ENCODE results near the gene CDC42EP5.
"Not testable (repeated sequence)": the region's sequence is repeated elsewhere in the genome, so short reads cannot be mapped to it uniquely, and the experiment has no call there.

The CDC42EP5 gene, protein sequence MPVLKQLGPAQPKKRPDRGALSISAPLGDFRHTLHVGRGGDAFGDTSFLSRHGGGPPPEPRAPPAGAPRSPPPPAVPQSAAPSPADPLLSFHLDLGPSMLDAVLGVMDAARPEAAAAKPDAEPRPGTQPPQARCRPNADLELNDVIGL

DNA sequence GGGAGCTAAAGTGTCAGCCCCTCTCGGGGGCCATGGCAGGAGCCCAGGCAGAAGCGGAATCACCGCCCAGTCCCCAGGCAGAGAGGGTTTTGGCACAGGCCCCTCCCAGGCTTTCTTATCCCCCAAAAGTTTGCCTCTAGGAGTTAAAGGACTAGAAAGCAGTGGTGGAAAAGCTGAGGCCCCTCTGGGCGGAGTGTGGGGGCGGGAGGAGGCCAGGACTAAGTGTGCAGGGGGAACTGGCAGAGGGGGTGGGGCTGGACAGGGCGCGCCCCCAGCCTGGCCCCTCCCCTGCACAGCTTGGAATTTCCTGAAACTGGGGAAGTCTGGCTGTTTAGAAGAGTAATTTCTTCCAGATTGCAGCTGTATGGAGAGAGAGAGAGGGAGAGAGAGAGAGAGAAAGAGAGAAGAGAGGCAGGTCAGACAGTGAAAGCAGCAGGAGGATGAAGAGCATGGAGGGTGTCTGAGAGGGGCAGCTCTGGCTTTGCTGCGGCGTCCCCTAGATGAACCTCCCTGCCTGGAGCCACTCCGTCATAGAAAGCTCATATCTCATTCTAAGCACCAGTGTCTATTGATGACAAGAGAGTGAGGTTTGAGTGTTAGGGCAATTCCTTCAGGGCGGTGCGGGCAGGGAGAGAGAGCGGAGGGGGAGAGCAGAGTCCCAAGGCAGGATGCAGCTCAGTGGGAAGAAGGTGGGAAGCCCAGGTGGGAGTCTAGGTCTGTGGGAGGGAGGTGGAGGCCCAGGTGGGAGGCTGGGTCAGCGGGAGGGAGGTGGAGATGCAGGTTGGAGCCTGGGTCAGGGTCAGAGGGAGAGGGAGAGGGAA lies at the start of gene CDC42EP5:
CDC42EP5 (minus strand) TSS at position 226 of the 821 bp plus-strand sequence. CDS start 7,749 bp downstream, outside the sequence.
- no peak for DNase-seq (ENCODE audit: low spot score)

DNA sequence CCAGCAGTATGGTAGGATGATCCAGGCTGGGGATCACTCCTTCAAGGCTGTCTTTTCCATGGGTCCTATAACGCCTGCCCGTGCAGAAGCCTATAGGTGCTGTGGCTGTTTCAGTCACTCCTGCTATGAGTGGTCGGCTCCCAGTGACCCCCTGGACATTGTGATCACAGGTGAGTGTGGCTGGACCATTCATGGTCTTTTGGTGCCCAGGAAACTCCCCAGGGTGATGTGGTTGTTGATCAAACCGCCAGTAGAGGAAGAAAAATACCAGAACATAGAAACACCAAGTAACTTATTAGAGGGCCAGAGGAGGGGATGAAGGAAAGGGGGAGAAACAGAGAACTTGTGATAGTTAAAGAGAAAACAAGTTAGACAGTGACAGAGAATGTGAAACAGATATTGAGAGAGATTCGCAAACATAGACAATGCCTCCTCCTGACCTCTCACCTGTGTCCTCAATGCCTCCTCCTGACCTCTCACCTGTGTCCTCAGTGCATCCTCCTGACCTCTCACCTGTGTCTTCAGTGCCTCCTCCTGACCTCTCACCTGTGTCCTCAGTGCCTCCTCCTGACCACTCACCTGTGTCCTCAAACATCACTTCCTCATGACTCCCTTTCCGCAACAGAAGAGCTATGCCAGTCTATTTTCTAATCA lies 48.9 kb upstream of the CDC42EP5 start:
- DNase-seq (ENCODE audit: low spot score): no peak

DNA sequence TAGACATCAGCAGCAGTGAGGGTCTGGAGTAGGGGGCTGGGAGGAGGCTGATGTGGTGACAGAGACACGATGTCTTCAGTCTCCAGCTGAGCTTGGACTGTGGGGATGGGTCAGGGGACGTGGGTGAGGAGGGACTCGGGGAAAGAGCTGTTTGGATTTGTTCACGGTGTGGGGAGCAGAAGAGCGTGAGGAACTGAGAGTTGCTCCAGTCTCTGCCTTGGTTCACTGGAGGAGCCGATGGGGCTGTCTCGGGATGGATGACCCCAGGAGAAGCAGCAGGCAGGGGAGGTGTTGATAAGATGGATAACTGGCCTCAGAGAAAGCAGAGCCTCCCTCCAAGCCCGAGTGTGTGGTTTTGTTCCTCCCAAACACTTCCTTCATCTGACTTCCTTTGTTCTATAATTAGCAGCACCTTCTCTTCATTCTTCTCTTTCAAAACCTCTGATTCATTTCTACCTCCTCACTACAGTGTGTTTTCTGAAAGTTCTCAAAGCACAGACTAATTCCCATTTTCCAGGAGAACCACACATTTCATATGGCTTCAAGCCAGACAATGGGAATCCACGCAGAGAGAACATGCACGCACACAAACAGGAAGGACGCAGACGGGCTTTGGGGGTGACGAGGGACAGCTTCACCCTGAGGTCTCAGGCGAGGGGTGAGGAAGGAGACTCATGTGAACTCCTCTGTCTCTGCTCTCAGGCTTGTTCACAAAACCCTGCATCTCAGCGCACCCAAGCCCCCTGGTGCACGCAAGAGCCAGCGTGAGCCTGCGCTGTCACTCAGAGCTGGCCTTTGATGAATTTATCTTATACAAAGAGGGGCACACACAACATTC lies 48.1 kb upstream of the CDC42EP5 start:
- no peak for DNase-seq (ENCODE audit: low spot score)

DNA sequence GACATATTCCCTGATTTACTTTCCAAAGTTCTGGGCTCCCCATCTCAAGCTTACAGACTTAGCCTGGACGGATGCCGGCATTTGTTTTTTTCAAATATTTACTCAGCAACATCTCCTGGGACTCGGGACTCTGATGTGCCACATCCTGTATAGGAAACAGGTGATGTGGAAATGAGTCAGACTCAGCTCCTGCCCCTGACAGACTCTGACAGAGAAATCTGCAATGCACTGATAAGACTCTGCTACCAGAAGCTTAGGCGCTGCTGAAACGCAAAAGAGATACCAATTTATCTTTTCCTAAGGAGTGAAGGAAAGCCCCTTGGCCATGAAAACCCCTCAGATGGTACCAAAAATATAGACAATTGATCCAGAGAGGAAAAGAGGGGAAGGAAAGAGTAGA lies 45.7 kb upstream of the CDC42EP5 start:
- DNase-seq (ENCODE audit: low spot score): no peak

DNA sequence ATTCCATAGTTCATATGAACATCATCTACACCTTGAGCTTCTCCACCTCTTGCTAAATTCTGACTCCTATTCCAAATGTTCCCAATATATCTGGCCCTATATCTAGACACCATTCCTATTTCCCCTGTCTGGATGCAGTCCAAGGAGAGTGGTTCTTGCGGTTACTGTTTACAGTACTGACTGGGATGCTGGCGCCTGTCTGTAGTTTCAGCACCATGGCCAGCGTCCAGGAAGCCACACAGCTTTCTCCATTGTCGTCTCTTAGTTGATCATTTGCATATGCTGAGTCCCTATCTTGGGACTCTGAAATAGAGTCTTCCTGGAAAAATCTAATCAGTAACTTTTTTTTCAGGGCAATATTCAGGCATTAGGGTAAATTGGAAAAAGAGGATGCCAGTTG lies 44.4 kb upstream of the CDC42EP5 start:
- peak; percentile 51 for DNase-seq (ENCODE audit: low spot score)

DNA sequence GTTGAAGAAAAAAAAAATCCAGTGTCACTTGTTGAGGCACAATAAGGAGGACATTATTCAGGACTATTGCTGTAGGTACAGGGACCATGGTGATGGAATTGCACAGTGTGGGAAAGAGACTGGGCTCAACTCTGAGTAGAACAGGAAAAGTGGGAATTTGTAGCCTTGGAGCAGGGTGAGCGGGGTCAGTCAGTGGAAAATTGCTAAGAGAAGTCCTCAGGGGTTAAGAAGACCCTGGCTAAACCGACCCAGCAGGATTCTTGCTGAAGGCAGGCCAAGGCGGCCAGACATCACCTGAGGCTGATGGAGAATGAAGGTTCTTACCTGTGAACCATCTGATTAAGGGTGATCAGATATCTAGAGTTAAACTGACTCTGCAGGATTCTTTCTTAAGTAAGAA lies 42.1 kb upstream of the CDC42EP5 start:
- DNase-seq (ENCODE audit: low spot score): no peak

DNA sequence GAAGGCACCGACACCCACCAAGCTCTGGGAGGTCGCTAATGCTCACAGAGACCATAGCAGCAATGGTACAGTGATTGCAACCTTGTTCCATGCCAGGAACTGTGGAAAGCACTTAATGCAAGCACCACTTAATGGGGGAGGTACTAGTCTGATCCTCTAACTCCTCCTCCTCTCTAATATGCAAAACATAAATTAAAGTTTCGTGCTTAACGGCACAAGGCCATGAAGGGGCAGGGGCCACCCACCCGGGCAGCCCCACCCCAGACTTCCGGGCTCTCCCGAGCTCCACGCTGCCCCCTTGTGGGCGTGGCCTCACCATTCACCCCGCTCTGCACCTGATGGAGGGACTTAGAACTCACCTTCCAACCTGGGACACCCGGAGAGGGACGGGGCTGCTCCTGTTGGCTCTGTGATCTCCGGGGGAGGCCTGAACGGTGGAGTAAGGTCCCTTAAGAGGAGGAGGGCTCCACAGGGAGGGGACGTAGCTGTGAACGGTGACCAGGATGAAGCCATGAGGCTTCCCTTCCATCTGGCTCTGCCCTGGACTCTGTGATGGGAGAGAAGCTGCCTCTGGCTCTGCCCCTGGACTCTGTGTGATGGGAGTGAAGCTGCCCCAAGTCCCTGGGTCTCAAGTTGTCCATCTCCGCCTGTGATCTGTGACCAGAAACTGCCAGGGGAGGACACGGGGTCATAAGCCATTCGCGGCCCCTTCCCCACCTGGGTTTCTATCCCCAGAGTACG lies 36.3 kb upstream of the CDC42EP5 start:
- not testable (repeated sequence) for DNase-seq (ENCODE audit: low spot score)

DNA sequence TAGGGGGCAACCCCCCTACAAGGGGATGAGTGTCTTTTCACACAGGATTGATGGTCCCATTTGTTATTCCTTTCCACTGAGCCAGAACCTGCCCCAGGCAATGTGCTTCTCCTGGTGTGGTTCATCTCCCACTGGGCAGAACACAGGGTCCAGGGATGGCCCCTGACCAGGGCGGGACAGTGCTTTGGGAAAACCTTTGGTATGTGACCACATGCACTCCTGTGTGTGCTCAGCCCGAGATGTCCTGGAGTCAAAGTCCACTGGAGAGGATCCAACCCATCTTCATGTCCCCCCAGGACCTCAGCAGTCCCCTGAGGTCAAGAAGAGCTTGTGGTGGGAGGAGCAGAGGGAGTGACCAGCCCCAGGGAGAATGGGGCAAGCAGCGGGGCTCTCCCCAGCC lies 35.4 kb upstream of the CDC42EP5 start:
- DNase-seq (ENCODE audit: low spot score): not testable (repeated sequence)

DNA sequence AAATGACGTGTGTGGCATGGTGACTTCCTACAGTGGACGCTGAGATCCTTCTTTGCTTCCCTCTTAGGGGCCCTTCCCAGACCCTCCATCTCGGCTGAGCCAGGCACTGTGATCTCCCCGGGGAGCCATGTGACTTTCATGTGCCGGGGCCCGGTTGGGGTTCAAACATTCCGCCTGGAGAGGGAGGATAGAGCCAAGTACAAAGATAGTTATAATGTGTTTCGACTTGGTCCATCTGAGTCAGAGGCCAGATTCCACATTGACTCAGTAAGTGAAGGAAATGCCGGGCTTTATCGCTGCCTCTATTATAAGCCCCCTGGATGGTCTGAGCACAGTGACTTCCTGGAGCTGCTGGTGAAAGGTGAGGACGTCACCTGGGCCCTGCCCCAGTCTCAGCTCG lies 34.7 kb upstream of the CDC42EP5 start:
- no peak for DNase-seq (ENCODE audit: low spot score)

DNA sequence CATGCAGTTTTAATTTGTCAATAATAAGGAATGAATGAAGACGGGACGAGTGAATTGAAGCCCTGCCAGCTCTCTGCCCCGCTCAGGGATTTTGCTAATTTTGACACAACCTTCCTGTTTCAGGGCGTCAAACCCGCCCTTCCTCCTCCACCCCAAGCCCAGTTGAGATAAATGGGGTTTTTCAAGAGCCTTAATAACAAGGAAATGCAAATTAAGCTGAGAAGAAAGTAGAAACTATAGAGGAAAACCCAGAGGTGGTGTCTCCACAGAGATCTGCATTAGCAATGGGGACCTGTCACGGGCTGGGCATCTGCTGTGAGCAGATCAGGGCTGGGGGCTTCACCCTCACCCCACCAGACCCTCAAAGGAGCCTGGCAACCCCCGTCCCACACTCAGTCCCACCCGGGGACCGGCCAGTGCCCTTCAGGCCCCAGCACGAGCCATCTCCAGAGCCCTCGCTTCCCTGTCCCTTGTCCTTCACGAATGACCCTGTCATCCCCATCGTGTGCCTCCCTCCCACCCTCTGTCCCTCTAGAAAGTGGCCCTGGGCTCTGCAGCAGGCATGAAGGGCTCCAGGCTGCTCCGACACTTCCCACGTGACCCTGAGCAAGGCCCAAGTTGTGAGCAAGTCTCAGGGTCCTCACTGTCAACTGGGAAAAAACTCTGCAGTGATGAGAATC lies 34.1 kb upstream of the CDC42EP5 start:
- not testable (repeated sequence) for DNase-seq (ENCODE audit: low spot score)

DNA sequence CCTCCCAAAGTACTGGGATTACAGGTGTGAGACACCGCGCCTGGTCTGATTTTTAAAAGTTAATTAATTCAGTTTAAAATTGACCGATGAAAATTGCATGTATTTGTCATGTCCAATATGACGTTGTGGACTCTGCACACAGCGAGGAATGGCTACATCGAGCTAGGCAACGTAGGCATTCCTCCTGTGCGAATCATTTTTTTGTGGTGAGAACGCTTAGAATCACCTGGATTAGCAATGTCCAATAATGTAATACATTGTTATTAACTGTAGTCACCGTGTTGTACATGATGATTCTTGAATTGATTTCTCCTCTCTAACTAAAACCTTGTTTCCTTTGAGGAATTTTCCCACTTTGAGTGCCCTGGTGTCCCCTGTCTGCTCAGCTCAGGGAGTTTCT lies 33.0 kb upstream of the CDC42EP5 start:
- no peak for DNase-seq (ENCODE audit: low spot score)

DNA sequence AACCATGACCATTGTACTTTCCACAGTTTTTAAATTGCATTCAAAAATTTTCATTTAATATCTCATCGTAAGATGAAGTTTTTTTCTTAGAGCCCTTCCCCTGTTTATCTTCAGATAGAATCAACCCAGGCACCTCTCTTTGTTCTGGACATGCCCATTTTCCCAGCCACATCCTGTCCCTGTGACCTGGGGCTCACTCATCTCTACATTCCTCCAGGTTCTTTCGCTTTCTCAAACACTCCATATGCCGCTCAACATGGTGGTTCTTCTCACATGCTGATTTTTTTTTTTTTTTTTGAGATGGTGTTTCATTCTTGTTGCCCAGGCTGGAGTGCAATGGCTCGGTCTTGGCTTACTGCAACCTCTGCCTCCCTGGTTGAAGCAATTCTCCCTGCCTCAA lies 32.4 kb upstream of the CDC42EP5 start:
- not testable (repeated sequence) for DNase-seq (ENCODE audit: low spot score)

DNA sequence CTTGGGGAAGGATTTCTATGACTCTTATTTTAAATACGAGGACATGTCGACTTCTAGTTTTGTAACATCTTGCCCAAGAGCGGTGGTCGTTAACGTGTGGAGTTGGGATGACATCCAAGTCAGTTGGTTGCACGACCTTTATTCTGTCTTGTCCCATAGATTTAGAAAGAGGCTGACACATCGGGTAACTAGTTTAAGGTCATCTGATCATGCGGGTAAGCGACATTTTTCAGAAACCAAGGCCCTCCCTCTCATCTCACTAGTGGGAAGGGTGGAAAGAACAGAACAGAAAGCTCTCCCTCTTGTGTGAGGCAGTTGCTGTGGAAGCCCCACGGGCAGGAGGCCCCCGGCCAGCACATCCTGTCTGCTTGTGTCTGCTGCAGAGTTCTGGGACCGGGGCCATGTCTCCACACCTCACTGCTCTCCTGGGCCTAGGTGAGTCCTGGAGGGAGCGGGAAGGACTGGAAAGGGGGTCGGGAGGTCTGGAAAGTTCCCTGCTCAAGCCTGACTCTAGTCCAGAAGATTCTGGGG lies 29.5 kb upstream of the CDC42EP5 start, which contains the start of gene LAIR2:
LAIR2 (plus strand) TSS at position 314 of the 531 bp plus-strand sequence; CDS start at position 402, 88 bp downstream.
- peak; percentile 9 for DNase-seq (ENCODE audit: low spot score)

DNA sequence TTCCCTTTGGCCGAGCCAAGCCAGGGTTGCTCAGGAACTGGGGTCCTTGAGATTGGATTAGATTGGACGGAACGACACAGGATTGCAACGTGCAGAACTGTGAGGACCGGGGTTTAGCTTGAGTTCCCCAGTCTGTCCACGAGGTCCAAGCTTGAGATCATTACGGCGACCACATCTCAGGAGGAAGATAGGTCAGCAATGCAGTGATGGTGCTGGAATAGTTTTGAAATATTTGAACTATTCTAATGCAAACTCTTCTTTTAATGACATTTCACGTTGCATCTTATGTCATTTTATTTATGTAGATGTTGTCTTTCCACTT lies 25.3 kb upstream of the CDC42EP5 start:
- DNase-seq (ENCODE audit: low spot score): not testable (repeated sequence)

DNA sequence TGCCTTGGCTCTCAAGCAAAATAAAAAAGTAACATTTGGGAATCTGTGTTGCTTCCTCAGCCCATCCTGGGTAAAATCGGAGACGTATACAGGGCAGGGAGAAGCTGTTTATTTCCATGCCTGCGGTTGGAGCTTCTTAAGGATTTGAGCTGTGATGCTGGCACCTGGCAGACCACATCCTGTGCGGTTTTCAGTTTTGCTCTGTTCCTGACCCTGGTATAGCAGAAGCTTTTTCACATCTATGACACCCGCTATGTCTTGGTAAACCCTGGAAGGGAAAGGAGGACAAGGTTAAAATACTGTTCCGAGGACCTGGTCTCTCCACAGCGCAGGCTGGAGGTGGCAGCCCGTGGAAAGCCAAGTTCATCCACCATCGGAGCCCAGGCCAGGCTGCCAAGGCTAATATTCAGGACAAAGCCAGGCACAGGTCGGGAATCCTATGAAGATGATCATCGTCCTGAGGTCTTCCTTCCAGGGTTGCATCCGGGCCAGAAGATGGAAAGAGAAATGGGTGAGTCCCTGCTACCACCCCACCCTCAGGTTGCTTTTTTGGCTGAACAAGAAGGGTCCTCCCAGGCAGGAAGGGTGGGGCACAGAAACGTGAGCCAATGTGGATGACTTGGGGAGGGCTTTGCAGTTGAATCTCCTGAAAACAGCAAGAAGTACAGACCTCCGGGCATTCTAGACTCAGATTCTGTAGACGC lies 24.8 kb upstream of the CDC42EP5 start:
- peak; percentile 13 for DNase-seq (ENCODE audit: low spot score)

DNA sequence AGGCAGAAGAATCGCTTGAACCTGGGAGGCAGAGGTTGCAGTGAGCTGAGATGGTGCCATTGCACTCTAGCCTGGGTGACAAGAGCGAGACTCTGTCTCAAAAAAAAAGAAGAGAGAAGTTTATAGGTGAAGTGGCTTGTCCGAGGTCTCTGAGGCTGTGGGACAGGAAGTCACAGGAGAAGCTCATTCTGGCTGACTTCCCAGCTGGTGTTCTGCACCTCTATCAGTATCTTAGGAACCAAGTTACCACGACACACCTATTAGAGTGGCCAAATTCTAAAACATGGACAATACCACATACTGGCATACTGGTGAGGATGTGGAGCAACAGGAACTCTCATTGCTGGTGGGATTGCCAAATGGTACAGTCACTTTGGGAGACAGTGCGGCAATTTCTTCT lies 22.2 kb upstream of the CDC42EP5 start:
- DNase-seq (ENCODE audit: low spot score): not testable (repeated sequence)

DNA sequence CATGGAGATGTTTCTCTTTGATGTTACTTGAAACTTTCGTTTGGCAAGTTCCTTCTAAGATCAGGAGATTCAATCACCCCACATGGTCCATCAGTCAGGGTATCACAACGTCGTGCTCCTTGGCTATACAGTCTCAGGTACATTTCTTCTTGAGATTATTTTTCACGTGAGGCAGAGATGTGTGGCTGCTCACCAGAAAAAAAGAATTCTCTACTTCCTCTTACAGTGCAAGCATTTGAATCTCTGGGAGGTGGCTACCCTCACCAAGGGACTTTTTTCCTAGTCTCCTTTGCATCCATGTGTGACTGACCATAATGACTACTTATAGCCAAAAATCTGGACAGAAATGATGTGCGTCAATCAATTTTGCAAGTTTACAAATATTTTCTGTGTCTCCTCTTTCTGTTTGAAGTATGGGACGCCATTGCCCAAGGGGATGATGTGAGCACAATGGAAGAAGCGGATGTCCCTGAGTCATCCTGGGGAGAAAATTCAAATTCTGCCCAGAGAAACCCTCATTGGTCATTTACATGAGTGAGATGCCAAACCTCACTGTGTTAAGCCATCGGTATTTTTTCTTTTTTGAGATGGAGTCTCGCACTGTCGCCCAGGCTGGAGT lies 21.0 kb upstream of the CDC42EP5 start:
- DNase-seq (ENCODE audit: low spot score): no peak

DNA sequence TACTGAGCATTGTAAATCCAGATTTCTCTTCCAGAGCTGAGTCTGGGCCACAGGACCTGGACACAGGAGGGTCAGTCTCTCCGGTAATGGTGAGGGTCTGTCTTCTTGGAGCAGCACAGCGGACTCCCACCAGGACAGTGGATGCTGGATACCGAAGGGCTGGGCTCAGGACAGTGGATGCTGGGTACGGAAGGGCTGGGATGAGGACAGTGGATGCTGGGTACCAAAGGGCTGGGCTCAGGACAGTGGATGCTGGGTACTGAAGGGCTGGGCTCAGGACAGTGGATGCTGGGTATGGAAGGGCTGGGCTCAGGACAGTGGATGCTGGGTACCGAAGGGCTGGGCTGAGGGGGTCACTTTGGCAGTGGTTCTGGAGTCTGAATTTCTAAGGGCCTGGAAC lies 20.0 kb upstream of the CDC42EP5 start:
- DNase-seq (ENCODE audit: low spot score): not testable (repeated sequence)

DNA sequence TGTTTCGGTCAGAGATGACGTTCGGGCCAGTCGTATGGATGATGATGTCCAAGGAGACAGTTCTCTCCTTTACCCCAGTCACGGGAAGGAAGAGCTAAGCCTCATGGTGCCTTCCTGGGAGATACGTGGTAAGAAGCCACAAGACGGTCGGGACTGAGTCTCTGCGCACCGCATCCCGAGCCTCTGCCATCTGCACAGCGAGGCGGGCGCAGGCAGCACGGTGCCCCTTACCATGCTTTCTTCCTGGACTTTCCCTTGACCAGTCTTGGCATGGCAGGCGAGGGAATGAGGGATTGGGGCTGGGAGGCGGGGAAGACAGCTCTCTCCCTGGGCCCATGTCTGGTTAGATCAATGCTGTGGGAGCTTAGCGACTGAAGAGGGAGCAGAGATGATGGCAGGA lies 19.5 kb upstream of the CDC42EP5 start:
- no peak for DNase-seq (ENCODE audit: low spot score)

DNA sequence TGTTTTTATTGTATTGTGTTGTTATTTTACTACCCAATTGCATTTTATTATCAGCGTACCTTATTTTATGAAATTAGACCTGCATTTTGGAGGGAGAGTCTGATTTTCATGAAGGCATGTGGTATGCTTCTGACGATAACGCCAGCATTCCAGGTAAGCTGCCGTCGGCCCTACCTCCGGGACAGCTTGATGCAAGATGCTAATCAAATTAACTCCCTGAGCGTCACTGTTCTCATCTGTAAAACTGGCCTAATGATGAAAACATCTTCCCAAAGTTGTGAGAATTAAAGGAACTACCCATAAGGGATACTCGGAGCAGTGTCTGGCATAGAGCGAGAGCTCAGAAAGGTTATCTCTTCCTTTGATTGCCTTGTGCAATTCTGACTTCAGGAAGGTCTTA lies 16.7 kb upstream of the CDC42EP5 start:
- DNase-seq (ENCODE audit: low spot score): no peak
